H1 (cell line): Measurements from ENCODE around the gene SHROOM3.

Experiments
- BACH1 ChIP-seq: IDR thresholded peaks from 2 replicates; pipeline ENCODE4 v1.6.1; 2012; ENCODE audit warnings: low read length, improper control_type of control experiment
- CHD2 ChIP-seq: IDR thresholded peaks from 2 replicates; pipeline ENCODE4 v1.6.1; 2012; ENCODE audit warnings: low read length, improper control_type of control experiment
- EGR1 ChIP-seq: IDR thresholded peaks from 2 replicates; pipeline ENCODE4 v1.6.1; 2011; ENCODE audit warnings: low read depth, low read length, borderline replicate concordance
- EP300 ChIP-seq, 2 experiments: IDR thresholded peaks; 1 replicate in 1 of 2; 2 replicates in 1 of 2; pipeline ENCODE4 v1.6.1; 2011 to 2012; ENCODE audit warnings: low read depth in 2 of 2, low read length in 2 of 2, mild to moderate bottlenecking in 2 of 2, borderline replicate concordance in 1 of 2, inconsistent platforms in 1 of 2, moderate library complexity in 1 of 2
- HDAC6 ChIP-seq: IDR thresholded peaks from one replicate; pipeline ENCODE4 v1.7.1; 2012; ENCODE audit warnings: low read depth, mild to moderate bottlenecking, inconsistent platforms, low read length, moderate library complexity
- POLR2A ChIP-seq, 2 experiments: IDR thresholded peaks; 1 replicate in 1 of 2; 2 replicates in 1 of 2; pipeline ENCODE4 v1.6.1; 2011; ENCODE audit warnings: low read depth in 2 of 2, low read length in 2 of 2, mild to moderate bottlenecking in 2 of 2; ENCODE audit errors: control extremely low read depth in 1 of 2
- RFX5 ChIP-seq: IDR thresholded peaks from 2 replicates; pipeline ENCODE4 v1.6.1; 2011; ENCODE audit warnings: low read depth, low read length, improper control_type of control experiment, borderline replicate concordance
- RXRA ChIP-seq: IDR thresholded peaks from 2 replicates; pipeline ENCODE4 v1.6.1; 2011; ENCODE audit warnings: low read depth, mild to moderate bottlenecking, low read length, moderate library complexity; ENCODE audit not compliant: insufficient read depth
- TF ChIP-seq, protein P1 (sequence below), 3 experiments: IDR thresholded peaks; 1 replicate in 2 of 3; 2 replicates in 1 of 3; pipeline versions ENCODE4 v1.5.1 to v1.6.1; 2011; ENCODE audit warnings: low read length in 3 of 3, mild to moderate bottlenecking in 3 of 3, inconsistent platforms in 2 of 3, low read depth in 1 of 3, moderate library complexity in 1 of 3; ENCODE audit not compliant: insufficient read depth in 1 of 3; ENCODE audit errors: control extremely low read depth in 1 of 3
- TF ChIP-seq, protein P2 (sequence below): IDR thresholded peaks from 2 replicates; pipeline ENCODE4 v1.6.1; 2011; ENCODE audit warnings: low read depth, mild to moderate bottlenecking, low read length; ENCODE audit not compliant: insufficient read depth
- TF ChIP-seq, protein P3 (sequence below): IDR thresholded peaks from 2 replicates; pipeline ENCODE4 v1.6.1; 2011; ENCODE audit warnings: low read length, improper control_type of control experiment

DNA sequence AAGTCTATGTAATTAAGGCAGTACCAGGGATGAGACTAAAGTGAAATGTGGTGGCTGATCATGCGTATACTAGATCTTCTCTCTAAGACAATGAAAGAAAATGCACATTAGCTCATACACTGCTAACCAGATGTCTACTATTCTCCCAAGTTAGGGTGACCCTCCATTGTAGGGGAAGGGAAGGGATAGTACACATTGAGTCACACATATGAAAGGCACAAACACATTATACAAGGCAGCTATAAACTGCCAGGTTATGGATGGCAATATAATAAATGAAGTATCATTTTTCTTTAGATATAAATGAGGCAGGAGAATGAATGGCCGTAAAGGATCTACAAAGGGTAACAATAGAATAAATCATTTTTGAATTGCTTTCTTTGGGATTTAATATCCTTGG, 4.5 kb downstream of the SHROOM3 start:
- no peak for TF ChIP-seq HDAC6
- TF ChIP-seq EP300 (IDR thresholded peaks at IDR 0.05; ENCODE audit: borderline replicate concordance in 1 of 2, low read depth in 2 of 2, low read length in 2 of 2), result no peak
- no peak for TF ChIP-seq POLR2A (IDR thresholded peaks at IDR 0.05; ENCODE audit: control extremely low read depth in 1 of 2, low read depth in 2 of 2, low read length in 2 of 2)
- no peak for TF ChIP-seq RXRA
- TF ChIP-seq EGR1, result no peak
- no peak for TF ChIP-seq CHD2
- TF ChIP-seq, protein P1, sequence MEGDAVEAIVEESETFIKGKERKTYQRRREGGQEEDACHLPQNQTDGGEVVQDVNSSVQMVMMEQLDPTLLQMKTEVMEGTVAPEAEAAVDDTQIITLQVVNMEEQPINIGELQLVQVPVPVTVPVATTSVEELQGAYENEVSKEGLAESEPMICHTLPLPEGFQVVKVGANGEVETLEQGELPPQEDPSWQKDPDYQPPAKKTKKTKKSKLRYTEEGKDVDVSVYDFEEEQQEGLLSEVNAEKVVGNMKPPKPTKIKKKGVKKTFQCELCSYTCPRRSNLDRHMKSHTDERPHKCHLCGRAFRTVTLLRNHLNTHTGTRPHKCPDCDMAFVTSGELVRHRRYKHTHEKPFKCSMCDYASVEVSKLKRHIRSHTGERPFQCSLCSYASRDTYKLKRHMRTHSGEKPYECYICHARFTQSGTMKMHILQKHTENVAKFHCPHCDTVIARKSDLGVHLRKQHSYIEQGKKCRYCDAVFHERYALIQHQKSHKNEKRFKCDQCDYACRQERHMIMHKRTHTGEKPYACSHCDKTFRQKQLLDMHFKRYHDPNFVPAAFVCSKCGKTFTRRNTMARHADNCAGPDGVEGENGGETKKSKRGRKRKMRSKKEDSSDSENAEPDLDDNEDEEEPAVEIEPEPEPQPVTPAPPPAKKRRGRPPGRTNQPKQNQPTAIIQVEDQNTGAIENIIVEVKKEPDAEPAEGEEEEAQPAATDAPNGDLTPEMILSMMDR (IDR thresholded peaks at IDR 0.05; ENCODE audit: control extremely low read depth in 1 of 3, insufficient read depth in 1 of 3, low read depth in 1 of 3, low read length in 3 of 3), result no peak
- no peak for TF ChIP-seq BACH1
- TF ChIP-seq, protein P2, sequence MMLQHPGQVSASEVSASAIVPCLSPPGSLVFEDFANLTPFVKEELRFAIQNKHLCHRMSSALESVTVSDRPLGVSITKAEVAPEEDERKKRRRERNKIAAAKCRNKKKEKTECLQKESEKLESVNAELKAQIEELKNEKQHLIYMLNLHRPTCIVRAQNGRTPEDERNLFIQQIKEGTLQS, result no peak
- TF ChIP-seq, protein P3, sequence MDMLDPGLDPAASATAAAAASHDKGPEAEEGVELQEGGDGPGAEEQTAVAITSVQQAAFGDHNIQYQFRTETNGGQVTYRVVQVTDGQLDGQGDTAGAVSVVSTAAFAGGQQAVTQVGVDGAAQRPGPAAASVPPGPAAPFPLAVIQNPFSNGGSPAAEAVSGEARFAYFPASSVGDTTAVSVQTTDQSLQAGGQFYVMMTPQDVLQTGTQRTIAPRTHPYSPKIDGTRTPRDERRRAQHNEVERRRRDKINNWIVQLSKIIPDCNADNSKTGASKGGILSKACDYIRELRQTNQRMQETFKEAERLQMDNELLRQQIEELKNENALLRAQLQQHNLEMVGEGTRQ, result no peak
- TF ChIP-seq RFX5, result no peak
